ENCODE measurements around the gene NDRG2.

NDRG2 gene

GRCh38 chr14:21070610-21071224, 45.9 kb upstream of the NDRG2 start:
- peaks cover 5% of the 10 kb centered on the region for H3K27me3 ChIP-seq (replicated peaks; ENCODE audit: control insufficient read depth, insufficient read depth, low read length)
- no peak for TF ChIP-seq CTCF (IDR thresholded peaks at IDR 0.05; ENCODE audit: insufficient read depth, low read length, poor library complexity, severe bottlenecking)
- peak overlapping the region; percentile 57 for H3K4me3 ChIP-seq (replicated peaks; ENCODE audit: low read depth, low read length)
- H3K36me3 ChIP-seq (ENCODE audit: control insufficient read depth, insufficient read depth, low read length): no peaks in the 10 kb centered on the region
- no peak for DNase-seq (ENCODE audit: extremely low read depth, insufficient read length)

GRCh38 chr14:21070083-21070609, 45.3 kb upstream of the NDRG2 start, which contains the start of gene ARHGEF40:
TSS of gene ARHGEF40 (plus strand) at chr14:21070304. CDS start at chr14:21070397, 93 bp downstream.
- no peak for TF ChIP-seq CTCF (IDR thresholded peaks at IDR 0.05; ENCODE audit: insufficient read depth, low read length, poor library complexity, severe bottlenecking)
- no peaks in the 10 kb centered on the region for H3K36me3 ChIP-seq (ENCODE audit: control insufficient read depth, insufficient read depth, low read length)
- DNase-seq (ENCODE audit: extremely low read depth, insufficient read length): no peak
- H3K27me3 ChIP-seq (replicated peaks; ENCODE audit: control insufficient read depth, insufficient read depth, low read length): peaks cover 5% of the 10 kb centered on the region
- H3K4me3 ChIP-seq (replicated peaks; ENCODE audit: low read depth, low read length): peak within 1 kb of the TSS; percentile 57

GRCh38 chr14:21069388-21070082, 44.7 kb upstream of the NDRG2 start:
- Histone ChIP-seq H3K36me3 (ENCODE audit: control insufficient read depth, insufficient read depth, low read length) (no peaks in the 10 kb centered on the region), H3K4me3 (replicated peaks; ENCODE audit: low read depth, low read length) (peak overlapping the region; percentile 27; the same call in 1 of the 2 replicates), H3K27me3 (replicated peaks; ENCODE audit: control insufficient read depth, insufficient read depth, low read length) (peaks cover 5% of the 10 kb centered on the region)
- TF ChIP-seq CTCF (IDR thresholded peaks at IDR 0.05; ENCODE audit: insufficient read depth, low read length, poor library complexity, severe bottlenecking): peak; percentile 6
- DNase-seq (ENCODE audit: extremely low read depth, insufficient read length): no peak

- TF ChIP-seq CTCF (IDR thresholded peaks at IDR 0.05; ENCODE audit: insufficient read depth, low read length, poor library complexity, severe bottlenecking): peak; percentile 58
- Histone ChIP-seq H3K36me3 (ENCODE audit: control insufficient read depth, insufficient read depth, low read length) (no peaks in the 10 kb centered on the region), H3K27me3 (replicated peaks; ENCODE audit: control insufficient read depth, insufficient read depth, low read length) (peaks cover 5% of the 10 kb centered on the region), H3K4me3 (replicated peaks; ENCODE audit: low read depth, low read length) (no peak overlapping the region)
- DNase-seq (ENCODE audit: extremely low read depth, insufficient read length): no peak
Measured at GRCh38 chr14:21068521-21069387, 43.9 kb upstream of the NDRG2 start.

- Histone ChIP-seq H3K27me3 (replicated peaks; ENCODE audit: control insufficient read depth, insufficient read depth, low read length) (peaks cover 3% of the 10 kb centered on the region), H3K4me3 (replicated peaks; ENCODE audit: low read depth, low read length) (no peak overlapping the region), H3K36me3 (ENCODE audit: control insufficient read depth, insufficient read depth, low read length) (no peaks in the 10 kb centered on the region)
- no peak for DNase-seq (ENCODE audit: extremely low read depth, insufficient read length)
- peak; percentile 41 for TF ChIP-seq CTCF (IDR thresholded peaks at IDR 0.05; ENCODE audit: insufficient read depth, low read length, poor library complexity, severe bottlenecking)
Measured at GRCh38 chr14:21066882-21067502, 42.1 kb upstream of the NDRG2 start.

Data from GM06990 (cell line).